Measurements from ENCODE around the gene DDR1. TPM values are rescaled to one million over a fixed set of nuclear protein-coding genes. Genes with fewer than 3 reads are reported as not detected.
A peak's percentile ranks its signal among the peaks of the same experiment; 100 is the strongest.
"Not testable (repeated sequence)": the region's sequence is repeated elsewhere in the genome, so short reads cannot be mapped to it uniquely, and the experiment has no call there.

Gene DDR1
- total and polyA plus RNA-seq, 4 experiments from 2014 or later = 1.4 to 13.1 (median 6.6) TPM

- H3K36me3 Mint-ChIP-seq = peaks cover 38 to 62% of the 10 kb centered on the region in 2 donors
- H3K27ac Mint-ChIP-seq = peak overlapping the region in 1 of 7 donors; percentile 39
- H3K4me1 Mint-ChIP-seq = peaks cover 22 to 46% (median 32%) of the 10 kb centered on the region in 4 donors
- intact Hi-C loops (cut with micrococcal nuclease) = loop anchor here (5.0 kb wide), 1 partner anchor 170 kb away; no protein-coding TSS in a partner anchor
- Histone ChIP-seq H3K9me3 (ENCODE audit: control insufficient read depth in 1 of 2, low read length in 2 of 2) (no peaks in the 10 kb centered on the region), H3K27ac (ENCODE audit: low read depth, low read length) (no peak overlapping the region), H3K4me1 (ENCODE audit: insufficient read depth, low read length) (peaks cover 21% of the 10 kb centered on the region), H3K36me3 (ENCODE audit: insufficient read depth, low read length) (peaks cover 37% of the 10 kb centered on the region), H3K4me3 (ENCODE audit: low read length in 2 of 2) (no peak overlapping the region), H3K27me3 (ENCODE audit: insufficient read depth, low read length) (no peaks in the 10 kb centered on the region)
- POLR2A ChIA-PET (ENCODE audit: partially characterized antibody) = interaction anchor here (1.3 kb wide), 1 partner anchor 9 kb away, joined by 5 read pairs; the partner anchor contains the start of gene GTF2H4
- CTCF ChIA-PET (ENCODE audit: partially characterized antibody) = interaction anchor here (1.4 to 1.8 kb wide), 4 partner anchors 9 to 241 kb away, joined by 4 to 7 read pairs (median 6); partner anchors contain the start of genes CCHCR1, GTF2H4 and TCF19
- no peak for DNase-seq
- H3K27me3 Mint-ChIP-seq = no peaks in the 10 kb centered on the region
- no peaks in the 10 kb centered on the region for H3K9me3 Mint-ChIP-seq
- no peak overlapping the region for H3K4me3 Mint-ChIP-seq
Observed at GRCh38 chr6:30917041-30917440, 32.7 kb downstream of the DDR1 start.

- intact Hi-C loops (cut with micrococcal nuclease) = loop anchor here (5.0 kb wide), 1 partner anchor 170 kb away; no protein-coding TSS in a partner anchor
- H3K27ac Mint-ChIP-seq = peak overlapping the region in 1 of 7 donors; percentile 35
- Histone ChIP-seq H3K27me3 (ENCODE audit: insufficient read depth, low read length) (no peaks in the 10 kb centered on the region), H3K9me3 (ENCODE audit: control insufficient read depth in 1 of 2, low read length in 2 of 2) (no peaks in the 10 kb centered on the region), H3K4me3 (ENCODE audit: low read length in 2 of 2) (no peak overlapping the region), H3K36me3 (ENCODE audit: insufficient read depth, low read length) (peaks cover 41% of the 10 kb centered on the region), H3K4me1 (ENCODE audit: insufficient read depth, low read length) (peaks cover 21% of the 10 kb centered on the region), H3K27ac (ENCODE audit: low read depth, low read length) (no peak overlapping the region)
- H3K9me3 Mint-ChIP-seq = no peaks in the 10 kb centered on the region
- no peak for DNase-seq
- peaks cover 22 to 42% (median 31%) of the 10 kb centered on the region in 4 donors for H3K4me1 Mint-ChIP-seq
- POLR2A ChIA-PET (ENCODE audit: partially characterized antibody) = interaction anchor here (1.3 kb wide), 1 partner anchor 10 kb away, joined by 5 read pairs; the partner anchor contains the start of gene GTF2H4
- H3K36me3 Mint-ChIP-seq = peaks cover 40 to 62% of the 10 kb centered on the region in 2 donors
- CTCF ChIA-PET (ENCODE audit: partially characterized antibody) = interaction anchor here (1.3 to 1.4 kb wide), 2 partner anchors 10 to 162 kb away, joined by 3 to 6 read pairs; partner anchors contain the start of gene GTF2H4
- peak overlapping the region in 1 of 8 donors; percentile 12 for H3K4me3 Mint-ChIP-seq
- no peaks in the 10 kb centered on the region for H3K27me3 Mint-ChIP-seq
Observed at GRCh38 chr6:30917487-30917886, 33.2 kb downstream of the DDR1 start.

- ChIA-PET POLR2A (ENCODE audit: partially characterized antibody) (no interaction called here), CTCF (ENCODE audit: partially characterized antibody) (interaction anchor here (1.1 to 1.3 kb wide), 3 partner anchors 90 to 161 kb away, joined by 3 read pairs; no protein-coding TSS in a partner anchor)
- Mint-ChIP-seq H3K27ac (no peak overlapping the region), H3K4me1 (peaks cover 18 to 31% (median 25%) of the 10 kb centered on the region in 4 donors), H3K4me3 (no peak overlapping the region), H3K36me3 (peaks cover 40 to 70% of the 10 kb centered on the region in 2 donors), H3K27me3 (no peaks in the 10 kb centered on the region), H3K9me3 (no peaks in the 10 kb centered on the region)
- Histone ChIP-seq H3K9me3 (ENCODE audit: control insufficient read depth in 1 of 2, low read length in 2 of 2) (no peaks in the 10 kb centered on the region), H3K27ac (ENCODE audit: low read depth, low read length) (no peak overlapping the region), H3K36me3 (ENCODE audit: insufficient read depth, low read length) (peaks cover 48% of the 10 kb centered on the region), H3K4me1 (ENCODE audit: insufficient read depth, low read length) (peaks cover 14% of the 10 kb centered on the region), H3K27me3 (ENCODE audit: insufficient read depth, low read length) (no peaks in the 10 kb centered on the region), H3K4me3 (ENCODE audit: low read length in 2 of 2) (no peak overlapping the region)
- intact Hi-C loops (cut with micrococcal nuclease) = loop anchor here (5.0 kb wide), 1 partner anchor 169 kb away; no protein-coding TSS in a partner anchor
- no peak for DNase-seq
Observed at GRCh38 chr6:30918670-30919069, 34.4 kb downstream of the DDR1 start.

GRCh38 chr6:30922447-30922852 is 38.1 kb downstream of the DDR1 start:
- Histone ChIP-seq H3K4me1 (ENCODE audit: insufficient read depth, low read length) (no peaks in the 10 kb centered on the region), H3K9me3 (ENCODE audit: control insufficient read depth in 1 of 2, low read length in 2 of 2) (no peaks in the 10 kb centered on the region), H3K4me3 (ENCODE audit: low read length in 2 of 2) (no peak overlapping the region), H3K36me3 (ENCODE audit: insufficient read depth, low read length) (peaks cover 40% of the 10 kb centered on the region), H3K27me3 (ENCODE audit: insufficient read depth, low read length) (no peaks in the 10 kb centered on the region), H3K27ac (ENCODE audit: low read depth, low read length) (no peak overlapping the region)
- intact Hi-C loops (cut with micrococcal nuclease) = no loop called here
- Mint-ChIP-seq H3K27ac (peak overlapping the region in 2 of 7 donors; percentile 35 to 42), H3K36me3 (peaks cover 46 to 70% of the 10 kb centered on the region in 2 donors), H3K4me3 (no peak overlapping the region), H3K4me1 (peaks cover 0 to 4% (median 0%) of the 10 kb centered on the region in 4 donors), H3K27me3 (no peaks in the 10 kb centered on the region), H3K9me3 (no peaks in the 10 kb centered on the region)
- no peak for DNase-seq
- ChIA-PET POLR2A (ENCODE audit: partially characterized antibody) (no interaction called here), CTCF (ENCODE audit: partially characterized antibody) (no interaction called here)

GRCh38 chr6:30924040-30924627 is 39.8 kb downstream of the DDR1 start:
- H3K4me3 Mint-ChIP-seq; POLR2A ChIA-PET (ENCODE audit: partially characterized antibody); H3K4me3 ChIP-seq (ENCODE audit: low read length in 2 of 2); H3K4me1 ChIP-seq (ENCODE audit: insufficient read depth, low read length); DNase-seq; H3K27me3 Mint-ChIP-seq; H3K27me3 ChIP-seq (ENCODE audit: insufficient read depth, low read length); H3K27ac ChIP-seq (ENCODE audit: low read depth, low read length); H3K9me3 ChIP-seq (ENCODE audit: control insufficient read depth in 1 of 2, low read length in 2 of 2); CTCF ChIA-PET (ENCODE audit: partially characterized antibody); intact Hi-C loops (cut with micrococcal nuclease); H3K4me1 Mint-ChIP-seq: not testable (repeated sequence)
- peaks cover 33% of the 10 kb centered on the region for H3K36me3 ChIP-seq (ENCODE audit: insufficient read depth, low read length)
- Mint-ChIP-seq H3K36me3 (peaks cover 50 to 60% of the 10 kb centered on the region in 2 donors), H3K9me3 (peaks cover 0 to 12% (median 3%) of the 10 kb centered on the region in 8 donors), H3K27ac (peak overlapping the region in 1 of 7 donors; percentile 36)

- CTCF ChIA-PET (ENCODE audit: partially characterized antibody) = interaction anchor here (1.3 kb wide), 1 partner anchor 160 kb away, joined by 4 read pairs; no protein-coding TSS in a partner anchor
- peak overlapping the region in 1 of 7 donors; percentile 6 for H3K27ac Mint-ChIP-seq
Observed at GRCh38 chr6:30926644-30927043, 42.3 kb downstream of the DDR1 start.

GRCh38 chr6:30927080-30927479 is 42.8 kb downstream of the DDR1 start:
- H3K27ac ChIP-seq (ENCODE audit: low read depth, low read length); H3K4me1 ChIP-seq (ENCODE audit: insufficient read depth, low read length); DNase-seq; H3K4me1 Mint-ChIP-seq; H3K4me3 ChIP-seq (ENCODE audit: low read length in 2 of 2); H3K4me3 Mint-ChIP-seq; H3K27me3 Mint-ChIP-seq; H3K27ac Mint-ChIP-seq; H3K27me3 ChIP-seq (ENCODE audit: insufficient read depth, low read length); POLR2A ChIA-PET (ENCODE audit: partially characterized antibody); H3K9me3 ChIP-seq (ENCODE audit: control insufficient read depth in 1 of 2, low read length in 2 of 2); intact Hi-C loops (cut with micrococcal nuclease): not testable (repeated sequence)
- Mint-ChIP-seq H3K9me3 (peaks cover 0 to 13% (median 4%) of the 10 kb centered on the region in 8 donors), H3K36me3 (peaks cover 35% of the 10 kb centered on the region in 2 donors)
- CTCF ChIA-PET (ENCODE audit: partially characterized antibody) = interaction anchor here (1.3 kb wide), 1 partner anchor 160 kb away, joined by 4 read pairs; no protein-coding TSS in a partner anchor
- peaks cover 11% of the 10 kb centered on the region for H3K36me3 ChIP-seq (ENCODE audit: insufficient read depth, low read length)

More at GRCh38 chr6:30926644-30927043, 42.3 kb downstream of the DDR1 start:
- H3K36me3 ChIP-seq (ENCODE audit: insufficient read depth, low read length) = peaks cover 15% of the 10 kb centered on the region
- H3K36me3 Mint-ChIP-seq = peaks cover 36 to 37% of the 10 kb centered on the region in 2 donors
- H3K4me3 Mint-ChIP-seq = no peak overlapping the region
- no peaks in the 10 kb centered on the region for H3K4me1 ChIP-seq (ENCODE audit: insufficient read depth, low read length)
- DNase-seq = no peak
- no peaks in the 10 kb centered on the region for H3K27me3 Mint-ChIP-seq
- H3K27ac ChIP-seq (ENCODE audit: low read depth, low read length) = no peak overlapping the region
- POLR2A ChIA-PET (ENCODE audit: partially characterized antibody) = no interaction called here
- peaks cover 0 to 13% (median 4%) of the 10 kb centered on the region in 8 donors for H3K9me3 Mint-ChIP-seq
- no peak overlapping the region for H3K4me3 ChIP-seq (ENCODE audit: low read length in 2 of 2)
- no peaks in the 10 kb centered on the region for H3K4me1 Mint-ChIP-seq
- no peaks in the 10 kb centered on the region for H3K27me3 ChIP-seq (ENCODE audit: insufficient read depth, low read length)
- intact Hi-C loops (cut with micrococcal nuclease) = no loop called here
- H3K9me3 ChIP-seq (ENCODE audit: control insufficient read depth in 1 of 2, low read length in 2 of 2) = no peaks in the 10 kb centered on the region
